SU-DHL-6 (cell line): ENCODE measurements around the gene ZNF12.

Source experiments
- H2AFZ ChIP-seq: fragments of 200-600 bp; sonication (generic); 2 replicates; pipeline ENCODE4 v1.6.1; 2014; ENCODE audit warnings: low read depth, mild to moderate bottlenecking, moderate library complexity, mixed read lengths, antibody characterized with exemption, low read length; ENCODE audit not compliant: severe bottlenecking
- H3F3A ChIP-seq: fragments of 200-600 bp; shearing (Covaris generic); 2 replicates; pipeline ENCODE4 v1.6.0; 2016; ENCODE audit warnings: antibody characterized with exemption, mild to moderate bottlenecking; ENCODE audit not compliant: insufficient read depth
- H3K27ac ChIP-seq: fragments of 200-600 bp; sonication (generic); 2 replicates; pipeline ENCODE4 v1.5.1; 2016; ENCODE audit warnings: low read depth, mild to moderate bottlenecking, low read length, moderate library complexity, mixed read lengths
- H3K27me3 ChIP-seq: fragments of 200-600 bp; sonication (generic), shearing (Covaris generic); 2 replicates; pipeline ENCODE4 v1.6.0; 2014; ENCODE audit warnings: mild to moderate bottlenecking, low read length
- H3K36me3 ChIP-seq: fragments of 200-600 bp; sonication (generic); 2 replicates; pipeline ENCODE4 v1.6.1; 2014; ENCODE audit warnings: mild to moderate bottlenecking, low read length, mixed read lengths
- H3K4me2 ChIP-seq: fragments of 300-600, 200-600 bp; shearing (Covaris generic), sonication (generic); 2 replicates; pipeline ENCODE4 v1.6.0; 2014; ENCODE audit warnings: low read length, low read depth, mild to moderate bottlenecking; ENCODE audit not compliant: poor library complexity, severe bottlenecking
- H3K4me3 ChIP-seq: fragments of 200-600 bp; sonication (generic); 2 replicates; pipeline ENCODE4 v1.5.1; 2014; ENCODE audit warnings: antibody characterized with exemption, low read length, mild to moderate bottlenecking, mixed read lengths; ENCODE audit not compliant: insufficient read depth, poor library complexity, severe bottlenecking
- H3K79me2 ChIP-seq: fragments of 200-600 bp; sonication (generic); 2 replicates; pipeline ENCODE4 v1.6.1; 2014; ENCODE audit warnings: mild to moderate bottlenecking, low read length, moderate library complexity; ENCODE audit not compliant: insufficient read depth
- H3K9ac ChIP-seq: fragments of 200-600 bp; sonication (generic); 2 replicates; pipeline ENCODE4 v1.7.0; 2014; ENCODE audit warnings: mild to moderate bottlenecking, low read length
- H3K9me2 ChIP-seq: fragments of 200-600 bp; sonication (generic); replicated peaks from 2 replicates; pipeline ENCODE4 v1.6.1; 2014; ENCODE audit warnings: low read length; ENCODE audit not compliant: insufficient read depth
- H3K9me3 ChIP-seq: fragments of 200-600 bp; sonication (generic); 2 replicates; pipeline ENCODE4 v1.6.1; 2014; ENCODE audit warnings: low read length, mixed read lengths; ENCODE audit not compliant: insufficient read depth
- H4K20me1 ChIP-seq: fragments of 200-600 bp; sonication (generic); 2 replicates; pipeline ENCODE4 v1.6.1; 2014; ENCODE audit warnings: low read depth, mild to moderate bottlenecking, antibody characterized with exemption, low read length, moderate library complexity, mixed read lengths
- EZH2phosphoT487 ChIP-seq: fragments of 200-600 bp; sonication (generic), shearing (Covaris generic); conservative IDR thresholded peaks from 2 replicates; pipeline ENCODE4 v1.6.1; 2018; ENCODE audit warnings: mild to moderate bottlenecking, antibody characterized with exemption, low read length, moderate library complexity, mixed read lengths
- TF ChIP-seq, protein P1 (sequence below): fragments of 200-600 bp; sonication (generic); IDR thresholded peaks from one replicate; pipeline ENCODE4 v1.5.1; 2017; ENCODE audit warnings: antibody characterized with exemption, mild to moderate bottlenecking, low read length, moderate library complexity; ENCODE audit not compliant: insufficient read depth, poor library complexity, severe bottlenecking

ZNF12 gene

DNA sequence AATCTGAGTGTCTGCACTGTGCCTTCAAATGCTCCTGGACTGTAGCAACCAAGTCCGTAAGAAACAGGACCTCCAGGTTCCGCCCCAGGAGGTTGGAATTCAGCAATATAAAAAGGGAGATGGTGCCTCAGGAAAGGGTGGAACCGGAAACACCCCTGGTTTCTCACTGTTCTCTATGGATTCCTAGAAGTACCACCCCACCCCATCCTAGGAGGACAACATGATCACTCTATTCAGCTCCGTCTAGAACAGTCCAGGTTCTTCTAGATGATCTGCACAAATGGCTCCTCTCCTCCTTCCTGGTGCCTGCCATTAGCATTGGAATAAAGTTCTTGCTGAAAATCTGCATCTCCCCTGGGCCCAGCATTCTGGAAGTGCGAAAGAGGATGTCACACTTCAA, 7.6 kb upstream of the ZNF12 start:
- H3K27ac ChIP-seq, result no peak overlapping the region
- TF ChIP-seq, protein P1, sequence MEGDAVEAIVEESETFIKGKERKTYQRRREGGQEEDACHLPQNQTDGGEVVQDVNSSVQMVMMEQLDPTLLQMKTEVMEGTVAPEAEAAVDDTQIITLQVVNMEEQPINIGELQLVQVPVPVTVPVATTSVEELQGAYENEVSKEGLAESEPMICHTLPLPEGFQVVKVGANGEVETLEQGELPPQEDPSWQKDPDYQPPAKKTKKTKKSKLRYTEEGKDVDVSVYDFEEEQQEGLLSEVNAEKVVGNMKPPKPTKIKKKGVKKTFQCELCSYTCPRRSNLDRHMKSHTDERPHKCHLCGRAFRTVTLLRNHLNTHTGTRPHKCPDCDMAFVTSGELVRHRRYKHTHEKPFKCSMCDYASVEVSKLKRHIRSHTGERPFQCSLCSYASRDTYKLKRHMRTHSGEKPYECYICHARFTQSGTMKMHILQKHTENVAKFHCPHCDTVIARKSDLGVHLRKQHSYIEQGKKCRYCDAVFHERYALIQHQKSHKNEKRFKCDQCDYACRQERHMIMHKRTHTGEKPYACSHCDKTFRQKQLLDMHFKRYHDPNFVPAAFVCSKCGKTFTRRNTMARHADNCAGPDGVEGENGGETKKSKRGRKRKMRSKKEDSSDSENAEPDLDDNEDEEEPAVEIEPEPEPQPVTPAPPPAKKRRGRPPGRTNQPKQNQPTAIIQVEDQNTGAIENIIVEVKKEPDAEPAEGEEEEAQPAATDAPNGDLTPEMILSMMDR, result no peak
- no peak for TF ChIP-seq EZH2phosphoT487
- no peak overlapping the region for H3K9ac ChIP-seq
- no peaks in the 10 kb centered on the region for H3K36me3 ChIP-seq
- no peaks in the 10 kb centered on the region for H4K20me1 ChIP-seq
- H3K4me2 ChIP-seq, result no peak overlapping the region
- H3K9me2 ChIP-seq, result no peaks in the 10 kb centered on the region
- no peak overlapping the region for H3K4me3 ChIP-seq
- H3F3A ChIP-seq, result no peaks in the 10 kb centered on the region
- H3K79me2 ChIP-seq, result no peaks in the 10 kb centered on the region
- H3K27me3 ChIP-seq, result no peaks in the 10 kb centered on the region
- no peak overlapping the region for H2AFZ ChIP-seq
- H3K9me3 ChIP-seq, result no peaks in the 10 kb centered on the region

DNA sequence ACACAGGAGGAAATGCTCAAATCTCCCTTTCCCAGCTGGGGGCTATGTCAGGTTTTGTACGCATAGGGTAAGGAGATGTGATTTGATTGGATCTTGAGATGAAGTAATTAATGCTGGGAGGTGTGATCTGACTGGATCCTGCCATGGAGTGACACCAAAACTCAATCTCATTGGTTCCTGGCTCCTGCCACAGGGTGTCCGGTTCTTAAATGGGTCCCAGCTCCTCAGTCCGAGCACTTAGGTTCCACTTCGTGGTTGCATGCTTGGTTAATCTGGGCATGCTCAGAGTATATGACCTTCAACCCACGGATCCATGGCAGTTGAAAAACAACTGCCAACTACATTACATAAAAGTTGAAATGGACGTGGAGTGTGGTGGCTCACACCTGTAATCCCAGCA, 3.1 kb upstream of the ZNF12 start:
- Histone ChIP-seq H3K9me3 (no peaks in the 10 kb centered on the region), H3K36me3 (peaks cover 4% of the 10 kb centered on the region; the same call in 1 of the 2 replicates), H4K20me1 (no peaks in the 10 kb centered on the region), H3K9me2 (no peaks in the 10 kb centered on the region), H2AFZ (no peak overlapping the region), H3F3A (no peaks in the 10 kb centered on the region), H3K79me2 (peaks cover 19% of the 10 kb centered on the region), H3K4me3 (no peak overlapping the region), H3K9ac (no peak overlapping the region), H3K4me2 (no peak overlapping the region), H3K27ac (no peak overlapping the region), H3K27me3 (no peaks in the 10 kb centered on the region)
- TF ChIP-seq, protein P1, result no peak
- no peak for TF ChIP-seq EZH2phosphoT487

DNA sequence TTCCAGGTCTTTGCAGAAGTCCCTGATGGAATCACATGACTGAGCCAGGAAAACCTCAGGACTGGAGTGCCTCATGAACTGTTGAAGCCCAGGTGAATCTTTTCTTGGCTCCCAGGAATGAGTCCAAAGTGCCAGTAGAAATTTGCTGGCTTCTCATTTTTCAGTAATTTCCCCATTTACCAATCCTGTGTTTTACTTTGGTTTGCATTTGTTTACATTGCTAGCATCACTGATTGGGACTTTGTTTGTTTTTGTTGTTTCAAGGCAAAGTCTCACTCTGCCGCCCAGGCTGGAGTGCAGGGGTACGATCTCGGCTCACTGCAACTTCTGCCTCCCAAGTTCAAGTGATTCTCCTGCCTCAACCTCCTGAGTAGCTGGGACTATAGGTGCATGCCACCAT, 1.6 kb upstream of the ZNF12 start:
- peaks cover 16% of the 10 kb centered on the region for H3K36me3 ChIP-seq
- H3K4me2 ChIP-seq, result no peak overlapping the region
- no peaks in the 10 kb centered on the region for H3K9me2 ChIP-seq
- no peaks in the 10 kb centered on the region for H3K9me3 ChIP-seq
- no peaks in the 10 kb centered on the region for H4K20me1 ChIP-seq
- TF ChIP-seq, protein P1, result no peak
- no peak for TF ChIP-seq EZH2phosphoT487
- H3K9ac ChIP-seq, result no peak overlapping the region
- no peak overlapping the region for H3K4me3 ChIP-seq
- H3K27ac ChIP-seq, result no peak overlapping the region
- H2AFZ ChIP-seq, result no peak overlapping the region
- H3K27me3 ChIP-seq, result no peaks in the 10 kb centered on the region
- H3F3A ChIP-seq, result no peaks in the 10 kb centered on the region
- peaks cover 33% of the 10 kb centered on the region for H3K79me2 ChIP-seq
